Panc1 (cell line): Measurements from ENCODE around the gene KRT36. TPM values are rescaled to one million over a fixed set of nuclear protein-coding genes. Genes with fewer than 3 reads are reported as not detected.

Source experiments
- ATAC-seq: fragments of 200-7000 bp; cut with Tn5 transposase; 2 replicates; pipeline ENCODE4 v1.9.1; 2020; ENCODE audit warnings: mild to moderate bottlenecking, moderate library complexity
- BruUV-seq: library from RNA; stranded (reverse); fragments of 400-500 nt; replicated peaks from 2 replicates; lab custom pipeline; 2021; lab: Mats Ljungman, UMichigan
- CTCF ChIA-PET: fragments of 300-600 bp; sonication (Branson Sonifier 250); formaldehyde crosslinking; loops from one replicate; lab custom pipeline; 2022; ENCODE audit warnings: antibody characterized with exemption; lab: Charles Lee
- POLR2A ChIA-PET: fragments of 300-600 bp; sonication (Branson Sonifier 250); formaldehyde crosslinking; loops from one replicate; lab custom pipeline; 2022; ENCODE audit warnings: antibody characterized with exemption; lab: Charles Lee
- DNase-seq: peaks from one replicate; pipeline ENCODE4 v3.0.0-alpha.2; 2010; ENCODE audit warnings: low read depth, low spot score
- H3K27ac ChIP-seq: 2 replicates; pipeline ENCODE4 v1.5.1; 2011; ENCODE audit warnings: mild to moderate bottlenecking, low read length, inconsistent platforms
- H3K27me3 ChIP-seq: fragments of 200-500 bp; sonication (Bioruptor generic); 2 replicates; pipeline ENCODE4 v1.6.0; 2014; ENCODE audit warnings: low read length, inconsistent platforms; ENCODE audit not compliant: control insufficient read depth, insufficient read depth
- H3K36me3 ChIP-seq: fragments of 200-500 bp; sonication (Bioruptor generic); 2 replicates; pipeline ENCODE4 v1.5.1; 2014; ENCODE audit warnings: inconsistent platforms, mild to moderate bottlenecking, low read length, moderate library complexity; ENCODE audit not compliant: control insufficient read depth, insufficient read depth
- H3K4me1 ChIP-seq: 2 replicates; pipeline ENCODE4 v1.5.1; 2011; ENCODE audit warnings: inconsistent platforms, mild to moderate bottlenecking, low read length, moderate library complexity; ENCODE audit not compliant: control insufficient read depth, insufficient read depth
- H3K4me3 ChIP-seq, 2 experiments: 2 replicates each; pipeline ENCODE4 v1.5.1; 2011 to 2012; ENCODE audit warnings: low read depth in 2 of 2, low read length in 2 of 2, mild to moderate bottlenecking in 2 of 2, inconsistent platforms in 1 of 2, moderate library complexity in 1 of 2
- H3K9me3 ChIP-seq: fragments of 200-500 bp; sonication (Bioruptor generic); 2 replicates; pipeline ENCODE4 v1.5.1; 2014; ENCODE audit warnings: low read depth, mild to moderate bottlenecking, inconsistent platforms, low read length, moderate library complexity; ENCODE audit not compliant: control insufficient read depth, insufficient read depth
- POLR2AphosphoS5 ChIP-seq: IDR thresholded peaks from 2 replicates; pipeline ENCODE4 v1.6.1; 2012; ENCODE audit warnings: mild to moderate bottlenecking, low read depth, low read length, moderate library complexity
- SIN3A ChIP-seq: IDR thresholded peaks from 2 replicates; pipeline ENCODE4 v1.6.1; 2012; ENCODE audit warnings: low read depth, mild to moderate bottlenecking, low read length, moderate library complexity, borderline replicate concordance; ENCODE audit not compliant: insufficient read depth
- TCF7L2 ChIP-seq: IDR thresholded peaks from 2 replicates; pipeline ENCODE4 v1.6.1; 2011; ENCODE audit warnings: mild to moderate bottlenecking, low read depth, low read length, inconsistent platforms
- in situ Hi-C: cut with HindIII; loops from 2 replicates; pipeline ENCODE4 v1.10.0; 2016; ENCODE audit warnings: low sequenced_read_pairs, low pct_unique_long_range_greater_than_20kb
- intact Hi-C: fragments of 100-400 bp; cut with micrococcal nuclease; formaldehyde crosslinking; loops from one replicate; pipeline ENCODE4 v1.10.0; 2022; ENCODE audit not compliant: unreplicated experiment
- total RNA-seq: library from RNA; stranded (reverse); gene quantifications from one replicate; pipeline ENCODE4 v1.2.1, GENCODE V29; 2021; ENCODE audit not compliant: unreplicated experiment
- TF ChIP-seq, protein P1 (sequence below): fragments of 450-650 bp; IDR thresholded peaks from 2 replicates; pipeline ENCODE4 v1.5.1; 2017; ENCODE audit warnings: mild to moderate bottlenecking
- TF ChIP-seq, protein P2 (sequence below), 2 experiments: IDR thresholded peaks; 2 replicates each; pipeline ENCODE4 v1.6.1; 2011 to 2012; ENCODE audit warnings: low read depth in 2 of 2, control low read depth in 1 of 2, low read length in 1 of 2, mild to moderate bottlenecking in 1 of 2, moderate library complexity in 1 of 2; ENCODE audit not compliant: insufficient read depth in 1 of 2

KRT36 gene
- total RNA-seq, 1 experiment from 2014 or later = not detected

DNA sequence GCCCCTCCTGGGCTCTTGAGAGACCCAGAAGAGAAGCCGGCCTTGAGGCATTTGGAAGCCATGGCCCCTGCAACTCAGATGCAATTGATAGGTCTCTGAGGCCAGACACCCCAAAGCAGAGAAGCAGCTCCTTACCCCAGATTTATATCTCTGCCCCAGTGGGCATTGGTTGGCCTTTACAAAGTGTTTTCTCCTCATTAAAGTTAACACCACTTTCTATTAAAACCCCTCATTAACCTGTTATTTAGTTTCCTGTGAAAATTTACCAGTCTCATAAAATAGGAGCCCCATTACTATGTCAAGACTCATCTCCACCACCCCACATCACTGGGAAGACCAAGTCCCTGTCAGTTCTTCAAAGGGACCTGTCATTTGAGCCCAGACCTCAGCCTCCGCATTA lies 8.7 kb downstream of the KRT36 start, which contains the start of gene KRT35:
TSS of gene KRT35 (minus strand) at position 116 of the 400 bp plus-strand sequence. CDS start at position 62, 54 bp downstream.
- ChIA-PET POLR2A (no interaction called here), CTCF (no interaction called here)
- in situ Hi-C loops (no loop called here), intact Hi-C loops (loop anchor here (5.0 kb wide), 1 partner anchor 379 kb away; the partner anchor contains the start of gene KRTAP4-16)
- no peak within 1 kb of the TSS; the same call in 1 of the 2 replicates for H3K27ac ChIP-seq
- no peak for ATAC-seq
- DNase-seq = no peak
- peaks cover 15% of the 10 kb centered on the region for H3K4me1 ChIP-seq
- no peak within 1 kb of the TSS for H3K4me3 ChIP-seq
- no peaks in the 10 kb centered on the region for H3K36me3 ChIP-seq
- TF ChIP-seq, protein P1, sequence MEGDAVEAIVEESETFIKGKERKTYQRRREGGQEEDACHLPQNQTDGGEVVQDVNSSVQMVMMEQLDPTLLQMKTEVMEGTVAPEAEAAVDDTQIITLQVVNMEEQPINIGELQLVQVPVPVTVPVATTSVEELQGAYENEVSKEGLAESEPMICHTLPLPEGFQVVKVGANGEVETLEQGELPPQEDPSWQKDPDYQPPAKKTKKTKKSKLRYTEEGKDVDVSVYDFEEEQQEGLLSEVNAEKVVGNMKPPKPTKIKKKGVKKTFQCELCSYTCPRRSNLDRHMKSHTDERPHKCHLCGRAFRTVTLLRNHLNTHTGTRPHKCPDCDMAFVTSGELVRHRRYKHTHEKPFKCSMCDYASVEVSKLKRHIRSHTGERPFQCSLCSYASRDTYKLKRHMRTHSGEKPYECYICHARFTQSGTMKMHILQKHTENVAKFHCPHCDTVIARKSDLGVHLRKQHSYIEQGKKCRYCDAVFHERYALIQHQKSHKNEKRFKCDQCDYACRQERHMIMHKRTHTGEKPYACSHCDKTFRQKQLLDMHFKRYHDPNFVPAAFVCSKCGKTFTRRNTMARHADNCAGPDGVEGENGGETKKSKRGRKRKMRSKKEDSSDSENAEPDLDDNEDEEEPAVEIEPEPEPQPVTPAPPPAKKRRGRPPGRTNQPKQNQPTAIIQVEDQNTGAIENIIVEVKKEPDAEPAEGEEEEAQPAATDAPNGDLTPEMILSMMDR = no peak
- TF ChIP-seq POLR2AphosphoS5 (no peak), TCF7L2 (no peak), SIN3A (no peak)
- TF ChIP-seq, protein P2, sequence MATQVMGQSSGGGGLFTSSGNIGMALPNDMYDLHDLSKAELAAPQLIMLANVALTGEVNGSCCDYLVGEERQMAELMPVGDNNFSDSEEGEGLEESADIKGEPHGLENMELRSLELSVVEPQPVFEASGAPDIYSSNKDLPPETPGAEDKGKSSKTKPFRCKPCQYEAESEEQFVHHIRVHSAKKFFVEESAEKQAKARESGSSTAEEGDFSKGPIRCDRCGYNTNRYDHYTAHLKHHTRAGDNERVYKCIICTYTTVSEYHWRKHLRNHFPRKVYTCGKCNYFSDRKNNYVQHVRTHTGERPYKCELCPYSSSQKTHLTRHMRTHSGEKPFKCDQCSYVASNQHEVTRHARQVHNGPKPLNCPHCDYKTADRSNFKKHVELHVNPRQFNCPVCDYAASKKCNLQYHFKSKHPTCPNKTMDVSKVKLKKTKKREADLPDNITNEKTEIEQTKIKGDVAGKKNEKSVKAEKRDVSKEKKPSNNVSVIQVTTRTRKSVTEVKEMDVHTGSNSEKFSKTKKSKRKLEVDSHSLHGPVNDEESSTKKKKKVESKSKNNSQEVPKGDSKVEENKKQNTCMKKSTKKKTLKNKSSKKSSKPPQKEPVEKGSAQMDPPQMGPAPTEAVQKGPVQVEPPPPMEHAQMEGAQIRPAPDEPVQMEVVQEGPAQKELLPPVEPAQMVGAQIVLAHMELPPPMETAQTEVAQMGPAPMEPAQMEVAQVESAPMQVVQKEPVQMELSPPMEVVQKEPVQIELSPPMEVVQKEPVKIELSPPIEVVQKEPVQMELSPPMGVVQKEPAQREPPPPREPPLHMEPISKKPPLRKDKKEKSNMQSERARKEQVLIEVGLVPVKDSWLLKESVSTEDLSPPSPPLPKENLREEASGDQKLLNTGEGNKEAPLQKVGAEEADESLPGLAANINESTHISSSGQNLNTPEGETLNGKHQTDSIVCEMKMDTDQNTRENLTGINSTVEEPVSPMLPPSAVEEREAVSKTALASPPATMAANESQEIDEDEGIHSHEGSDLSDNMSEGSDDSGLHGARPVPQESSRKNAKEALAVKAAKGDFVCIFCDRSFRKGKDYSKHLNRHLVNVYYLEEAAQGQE (IDR thresholded peaks at IDR 0.05; ENCODE audit: insufficient read depth in 1 of 2, low read depth in 2 of 2, low read length in 1 of 2) = no peak
- no peaks in the 10 kb centered on the region for H3K27me3 ChIP-seq
- no peaks in the 10 kb centered on the region for H3K9me3 ChIP-seq
- BruUV-seq = no TSS peak

GRCh38 chr17:41480581-41480980 lies 9.1 kb downstream of the KRT36 start:
- ChIA-PET POLR2A (no interaction called here), CTCF (interaction anchor here (0.5 kb wide), 1 partner anchor 151 kb away, joined by 3 read pairs; no protein-coding TSS in a partner anchor)
- H3K27me3 ChIP-seq = no peaks in the 10 kb centered on the region
- H3K9me3 ChIP-seq = no peaks in the 10 kb centered on the region
- no peaks in the 10 kb centered on the region for H3K36me3 ChIP-seq
- no peak overlapping the region for H3K4me3 ChIP-seq
- ATAC-seq (no peak), DNase-seq (no peak)
- TF ChIP-seq TCF7L2 = no peak
- TF ChIP-seq, protein P1 = no peak
- TF ChIP-seq SIN3A = no peak
- TF ChIP-seq POLR2AphosphoS5 = no peak
- TF ChIP-seq, protein P2 (IDR thresholded peaks at IDR 0.05; ENCODE audit: insufficient read depth in 1 of 2, low read depth in 2 of 2, low read length in 1 of 2) = no peak
- BruUV-seq = no TSS peak
- intact Hi-C loops (loop anchor here (5.0 kb wide), 1 partner anchor 378 kb away; the partner anchor contains the start of gene KRTAP4-16), in situ Hi-C loops (no loop called here)
- H3K27ac ChIP-seq = no peak overlapping the region
- H3K4me1 ChIP-seq = peaks cover 13% of the 10 kb centered on the region; the same call in 1 of the 2 replicates
